Sigmoid colon (tissue), 7 donors: ENCODE results near the gene MLLT10. TPM values are rescaled to one million over a fixed set of nuclear protein-coding genes. Genes with fewer than 3 reads are reported as not detected.

Source experiments
- DNase-seq: peaks from one replicate; pipeline ENCODE4 v3.0.0-alpha.2; 2019
- H3K27ac ChIP-seq, 4 donors: fragments of 200-600 bp; sonication (generic); one replicate each; pipeline ENCODE4 v1.5.1; 2016 to 2019; ENCODE audit warnings: mild to moderate bottlenecking in 1 of 4
- H3K27me3 ChIP-seq, 3 donors: fragments of 200-600 bp; sonication (generic); one replicate each; pipeline ENCODE4 v1.5.1; 2019; ENCODE audit warnings: mild to moderate bottlenecking in 1 of 3
- H3K36me3 ChIP-seq, 4 donors: fragments of 200-600 bp; sonication (generic); one replicate each; pipeline ENCODE4 v1.5.1; 2016 to 2019
- H3K4me1 ChIP-seq, 4 donors: fragments of 200-600 bp; sonication (generic); one replicate each; pipeline ENCODE4 v1.5.1; 2017 to 2019
- H3K4me3 ChIP-seq, 4 donors: fragments of 200-600 bp; sonication (generic); one replicate each; pipeline ENCODE4 v1.5.1; 2017 to 2019; ENCODE audit warnings: mild to moderate bottlenecking in 2 of 4, moderate library complexity in 1 of 4
- H3K9me3 ChIP-seq, 4 donors: fragments of 200-600 bp in 3 of 4; sonication (generic) in 3 of 4; one replicate each; pipeline versions ENCODE4 v1.5.1 to v1.6.1; 2013 to 2019
- EP300 ChIP-seq, 4 donors: sonication (generic); formaldehyde crosslinking; IDR thresholded peaks; one replicate each; pipeline ENCODE4 v1.6.1; 2017; ENCODE audit warnings: antibody characterized with exemption in 4 of 4
- POLR2A ChIP-seq, 2 donors: fragments of 450-650 bp; IDR thresholded peaks; one replicate each; pipeline ENCODE4 v1.6.1; 2016; ENCODE audit warnings: antibody characterized with exemption in 2 of 2, mild to moderate bottlenecking in 2 of 2, moderate library complexity in 2 of 2
- POLR2AphosphoS5 ChIP-seq, 4 donors: sonication (generic); formaldehyde crosslinking; IDR thresholded peaks; one replicate each; pipeline ENCODE4 v1.6.1; 2017; ENCODE audit warnings: antibody characterized with exemption in 4 of 4
- WGBS, 2 donors: extraction: QIAGEN DNeasy Blood & Tissue Kit; methylation state at CpG; one replicate each; pipeline ENCODE4 v1.1.7; 2013; 5-methylcytosine and 5-hydroxymethylcytosine counted together
- intact Hi-C: fragments of 100-400 bp; cut with DNase I; formaldehyde crosslinking; loops from one replicate; pipeline ENCODE4 v1.15.1; 2023
- polyA plus RNA-seq, 3 donors: library from polyadenylated mRNA; stranded (reverse); fragments of 200-250 nt; gene quantifications; one replicate each; pipeline ENCODE4 v1.2.3, GENCODE V29; 2013
- total RNA-seq, 4 donors: library from RNA; depleted of rRNA; stranded (reverse); fragments of >200 nt; gene quantifications; one replicate each; pipeline ENCODE4 v1.1.0, GENCODE V29; 2016
- TF ChIP-seq, protein P1 (sequence below), 4 experiments: fragments of 450-650 bp in 3 of 4; fragments of 200-600 bp in 1 of 4; IDR thresholded peaks; one replicate each; pipeline ENCODE4 v1.5.1; 2016 to 2019; ENCODE audit warnings: antibody characterized with exemption in 4 of 4, mild to moderate bottlenecking in 3 of 4, moderate library complexity in 2 of 4
- donor health status: healthy with polysubstance abuse.
- donor health status: Bipolar disorder and iron deficiency.
- donor health status: healthy.

MLLT10 gene
- total and polyA plus RNA-seq, 7 donors = 8.6 to 53.7 (median 36.0) TPM

DNA sequence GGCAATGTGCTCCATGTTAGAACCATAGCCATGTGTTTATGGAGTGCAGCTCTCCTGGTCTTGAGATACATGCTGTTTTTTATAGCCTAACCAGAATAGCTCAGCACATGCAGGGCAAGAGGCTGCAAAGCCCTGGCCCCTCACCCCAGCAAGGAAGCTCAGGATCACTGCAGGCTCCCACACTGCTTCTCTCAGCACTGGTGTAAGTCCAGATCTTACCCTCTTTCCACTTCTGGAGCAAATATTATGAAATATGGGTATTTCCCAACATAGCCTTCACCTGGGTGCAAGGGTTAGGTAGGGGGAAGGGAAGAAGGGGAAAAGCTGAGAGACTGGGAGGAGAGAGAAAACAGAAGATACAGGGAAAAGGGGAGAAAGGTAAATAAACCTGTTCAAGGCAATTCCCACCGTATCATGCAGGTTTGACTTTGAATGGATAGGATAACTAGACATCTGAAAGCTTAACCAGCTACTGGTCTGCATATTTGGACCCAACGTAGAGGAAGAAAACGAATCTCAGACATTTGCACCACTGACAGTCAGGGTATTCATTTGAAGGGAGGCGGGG is 28.2 kb upstream of the MLLT10 start:
- H3K9me3 ChIP-seq = no peaks in the 10 kb centered on the region
- WGBS, 2 donors = 75 to 82% methylated on average over 4 of the region's 4 CpGs
- H3K27me3 ChIP-seq = no peaks in the 10 kb centered on the region
- no peaks in the 10 kb centered on the region for H3K36me3 ChIP-seq
- H3K4me3 ChIP-seq = no peak overlapping the region
- peaks cover 0 to 10% (median 2%) of the 10 kb centered on the region in 4 donors for H3K4me1 ChIP-seq
- intact Hi-C loops = no loop called here
- no peak for DNase-seq
- no peak overlapping the region for H3K27ac ChIP-seq
- TF ChIP-seq POLR2A (IDR thresholded peaks at IDR 0.05) (no peak), EP300 (IDR thresholded peaks at IDR 0.05) (no peak), POLR2AphosphoS5 (IDR thresholded peaks at IDR 0.05) (no peak)
- TF ChIP-seq, protein P1, sequence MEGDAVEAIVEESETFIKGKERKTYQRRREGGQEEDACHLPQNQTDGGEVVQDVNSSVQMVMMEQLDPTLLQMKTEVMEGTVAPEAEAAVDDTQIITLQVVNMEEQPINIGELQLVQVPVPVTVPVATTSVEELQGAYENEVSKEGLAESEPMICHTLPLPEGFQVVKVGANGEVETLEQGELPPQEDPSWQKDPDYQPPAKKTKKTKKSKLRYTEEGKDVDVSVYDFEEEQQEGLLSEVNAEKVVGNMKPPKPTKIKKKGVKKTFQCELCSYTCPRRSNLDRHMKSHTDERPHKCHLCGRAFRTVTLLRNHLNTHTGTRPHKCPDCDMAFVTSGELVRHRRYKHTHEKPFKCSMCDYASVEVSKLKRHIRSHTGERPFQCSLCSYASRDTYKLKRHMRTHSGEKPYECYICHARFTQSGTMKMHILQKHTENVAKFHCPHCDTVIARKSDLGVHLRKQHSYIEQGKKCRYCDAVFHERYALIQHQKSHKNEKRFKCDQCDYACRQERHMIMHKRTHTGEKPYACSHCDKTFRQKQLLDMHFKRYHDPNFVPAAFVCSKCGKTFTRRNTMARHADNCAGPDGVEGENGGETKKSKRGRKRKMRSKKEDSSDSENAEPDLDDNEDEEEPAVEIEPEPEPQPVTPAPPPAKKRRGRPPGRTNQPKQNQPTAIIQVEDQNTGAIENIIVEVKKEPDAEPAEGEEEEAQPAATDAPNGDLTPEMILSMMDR (IDR thresholded peaks at IDR 0.05) = no peak

DNA sequence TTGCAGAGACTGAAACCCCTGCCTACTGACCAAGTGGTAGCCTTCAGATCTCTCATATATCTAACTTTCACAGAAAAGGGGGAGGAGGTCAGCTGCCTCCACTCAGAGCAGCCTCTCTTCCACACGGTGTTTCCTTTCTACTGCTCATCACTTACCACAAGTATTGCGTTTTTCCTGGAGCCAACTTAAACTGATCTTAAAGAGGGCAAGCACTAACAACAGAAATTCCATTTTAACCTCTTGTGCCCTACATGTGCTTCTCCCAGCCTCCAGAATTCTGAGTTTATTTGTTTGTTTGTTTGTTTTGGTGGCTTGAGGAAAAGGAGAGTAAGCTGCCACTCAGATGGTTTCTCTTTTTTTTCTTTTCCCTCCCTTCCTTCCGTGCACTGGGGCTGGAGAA is 27.7 kb upstream of the MLLT10 start:
- intact Hi-C loops = no loop called here
- DNase-seq = no peak
- Histone ChIP-seq H3K27ac (no peak overlapping the region), H3K4me3 (no peak overlapping the region), H3K9me3 (no peaks in the 10 kb centered on the region), H3K36me3 (no peaks in the 10 kb centered on the region), H3K4me1 (peaks cover 0 to 12% (median 5%) of the 10 kb centered on the region in 4 donors), H3K27me3 (no peaks in the 10 kb centered on the region)
- 55 to 70% methylated on average over 3 of the region's 3 CpGs for WGBS, 2 donors
- TF ChIP-seq, protein P1 (IDR thresholded peaks at IDR 0.05) = no peak
- no peak for TF ChIP-seq EP300 (IDR thresholded peaks at IDR 0.05)

- DNase-seq = no peak
- no peaks in the 10 kb centered on the region for H3K9me3 ChIP-seq
- no peak overlapping the region for H3K4me3 ChIP-seq
- H3K27ac ChIP-seq = no peak overlapping the region
- 88% methylated on average over 21 of the region's 21 CpGs for WGBS, 2 donors
- no peaks in the 10 kb centered on the region for H3K36me3 ChIP-seq
- H3K27me3 ChIP-seq = no peaks in the 10 kb centered on the region
- TF ChIP-seq POLR2A (IDR thresholded peaks at IDR 0.05) = no peak
- TF ChIP-seq, protein P1 (IDR thresholded peaks at IDR 0.05) = no peak
- intact Hi-C loops = no loop called here
- peaks cover 0 to 16% (median 6%) of the 10 kb centered on the region in 4 donors for H3K4me1 ChIP-seq
These were observed 26.9 kb upstream of the MLLT10 start for GRCh38 chr10:21507150-21507549.

DNA sequence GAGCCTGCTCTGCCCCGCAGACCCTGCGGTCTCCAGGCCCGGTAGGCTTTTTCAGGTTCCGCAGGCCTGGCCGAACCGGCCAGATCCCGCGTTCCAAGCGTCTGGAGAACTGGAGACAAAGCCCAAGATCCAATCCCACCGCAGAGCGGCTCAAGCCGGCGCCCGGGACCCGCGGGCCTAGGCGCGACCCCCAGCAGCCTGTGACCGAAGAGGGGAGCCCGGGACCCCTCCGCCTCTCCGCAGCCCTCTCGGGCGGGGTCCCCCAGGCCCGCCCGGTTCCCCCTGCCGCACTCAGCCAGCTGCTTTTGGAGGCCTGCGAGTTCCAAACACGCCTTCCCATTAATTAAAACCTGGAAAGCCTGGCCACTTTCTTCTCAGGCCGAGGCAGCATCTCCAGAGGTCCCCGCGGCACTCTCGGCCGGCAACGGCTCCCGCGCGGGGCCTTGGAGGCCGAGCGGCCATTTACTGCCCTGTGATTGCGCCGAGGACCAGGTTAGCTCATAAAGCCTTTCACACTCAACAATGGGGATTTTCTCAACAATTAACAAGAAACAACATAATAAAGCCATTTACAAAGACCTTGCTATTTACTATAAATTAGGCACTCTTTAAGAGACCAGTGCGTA is 25.2 kb upstream of the MLLT10 start:
- Histone ChIP-seq H3K27ac (no peak overlapping the region), H3K27me3 (no peaks in the 10 kb centered on the region), H3K4me1 (peaks cover 0 to 33% (median 10%) of the 10 kb centered on the region in 4 donors), H3K36me3 (no peaks in the 10 kb centered on the region), H3K9me3 (no peaks in the 10 kb centered on the region), H3K4me3 (no peak overlapping the region)
- intact Hi-C loops = no loop called here
- TF ChIP-seq POLR2A (IDR thresholded peaks at IDR 0.05) (no peak), EP300 (IDR thresholded peaks at IDR 0.05) (no peak), POLR2AphosphoS5 (IDR thresholded peaks at IDR 0.05) (no peak)
- TF ChIP-seq, protein P1 (IDR thresholded peaks at IDR 0.05) = no peak
- no peak for DNase-seq
- 88 to 89% methylated on average over 43 of the region's 43 CpGs for WGBS, 2 donors
